Fibroblast of skin of left biceps (primary cell): ENCODE results near the gene AKAP11.

Experiments
- DNase-seq, 2 experiments: peaks; one replicate each; pipeline ENCODE4 v3.0.0-alpha.2; 2013; ENCODE audit warnings: low read depth in 2 of 2

The AKAP11 gene

DNA sequence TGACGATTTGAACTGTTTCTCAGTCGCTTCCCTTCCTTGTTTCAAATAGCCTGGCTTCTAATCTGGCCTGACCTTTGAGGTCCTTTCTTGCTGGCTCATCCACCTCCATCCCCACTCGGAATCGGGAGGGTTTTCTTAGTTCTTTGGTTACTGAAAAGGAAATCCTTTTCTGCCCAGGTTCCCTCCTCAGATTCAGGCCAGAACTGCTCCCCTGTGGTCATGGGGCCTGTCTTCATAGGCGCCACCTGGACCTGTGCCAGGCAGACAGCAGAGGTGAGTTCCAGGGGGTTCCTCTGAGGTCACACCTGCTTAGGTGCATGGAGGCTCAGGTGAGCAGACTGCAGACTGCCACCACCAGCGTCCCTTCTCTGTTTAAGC, 62.4 kb downstream of the AKAP11 start:
- no peak for DNase-seq

DNA sequence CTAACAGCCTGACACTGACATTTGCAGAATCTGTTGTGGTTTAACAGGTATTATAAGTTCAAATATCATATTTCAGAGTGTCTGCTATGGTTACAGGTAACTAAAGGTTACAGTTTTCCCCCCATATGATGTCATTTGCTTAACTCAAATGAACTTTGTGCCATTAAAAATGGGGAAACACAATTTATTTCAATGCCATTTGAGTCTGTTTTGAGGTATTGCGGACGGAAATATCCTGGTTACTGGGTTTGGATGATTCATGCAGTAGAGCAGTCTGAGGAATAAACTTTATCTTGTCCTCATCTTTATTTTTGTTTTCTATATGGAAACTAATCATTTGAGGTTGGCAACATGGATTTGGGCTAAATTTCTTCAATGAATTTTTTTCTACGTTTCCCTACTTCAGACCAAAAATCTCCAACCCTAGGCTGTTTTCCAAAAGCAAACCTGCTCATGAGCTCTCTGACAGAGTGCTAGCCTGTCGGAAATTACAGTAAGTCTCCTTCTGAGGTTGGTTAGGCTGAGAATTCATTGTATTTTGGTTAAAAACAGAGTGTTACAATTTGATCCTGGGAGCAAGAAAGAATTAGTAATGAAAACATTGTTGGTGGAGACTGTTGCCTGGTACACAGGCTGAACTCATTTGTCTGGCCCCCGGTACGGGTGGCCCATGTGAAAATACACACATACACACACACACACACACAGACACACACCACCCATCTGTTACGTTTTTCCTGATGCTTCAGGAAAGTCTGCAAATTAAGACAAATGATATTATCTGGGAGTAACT, 66.1 kb downstream of the AKAP11 start:
- DNase-seq = no peak

DNA sequence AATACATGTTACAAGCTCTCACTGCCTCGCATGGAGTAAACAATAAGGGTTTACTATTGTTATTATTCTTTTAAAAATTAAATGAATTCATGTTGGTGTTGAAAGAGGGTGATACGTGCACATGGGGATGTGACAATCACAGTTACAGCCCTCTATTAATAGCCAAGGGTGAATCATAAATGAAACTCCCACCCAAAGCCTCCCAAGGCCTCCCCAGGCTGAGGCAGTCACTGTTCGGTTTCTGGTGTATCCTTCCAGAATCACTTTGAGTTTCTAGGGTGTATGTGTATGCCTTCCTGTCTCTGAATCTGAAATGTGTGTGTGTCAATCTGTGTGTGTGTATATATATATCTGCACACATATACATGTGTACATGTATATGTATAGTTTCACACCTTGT, 73.4 kb downstream of the AKAP11 start:
- no peak for DNase-seq

DNA sequence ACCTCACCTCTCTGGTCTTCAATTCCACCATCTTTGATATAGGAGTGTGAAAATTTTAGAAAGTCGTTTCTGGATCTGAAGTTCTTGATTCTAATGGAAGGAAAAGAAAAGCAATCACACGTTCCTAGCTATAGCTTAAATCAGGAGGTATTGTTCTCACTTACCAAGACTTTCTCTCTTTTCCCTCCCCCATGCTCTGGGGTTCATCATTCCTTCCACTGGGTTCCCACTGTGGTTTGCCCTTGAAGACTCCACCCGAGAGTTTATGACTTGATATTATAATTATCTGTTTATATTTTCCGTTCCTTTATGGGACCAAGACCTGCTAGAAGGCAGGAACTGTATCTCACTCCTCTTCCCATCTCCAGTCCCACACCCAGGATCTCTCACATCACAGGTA, 76.6 kb downstream of the AKAP11 start:
- DNase-seq = no peak

DNA sequence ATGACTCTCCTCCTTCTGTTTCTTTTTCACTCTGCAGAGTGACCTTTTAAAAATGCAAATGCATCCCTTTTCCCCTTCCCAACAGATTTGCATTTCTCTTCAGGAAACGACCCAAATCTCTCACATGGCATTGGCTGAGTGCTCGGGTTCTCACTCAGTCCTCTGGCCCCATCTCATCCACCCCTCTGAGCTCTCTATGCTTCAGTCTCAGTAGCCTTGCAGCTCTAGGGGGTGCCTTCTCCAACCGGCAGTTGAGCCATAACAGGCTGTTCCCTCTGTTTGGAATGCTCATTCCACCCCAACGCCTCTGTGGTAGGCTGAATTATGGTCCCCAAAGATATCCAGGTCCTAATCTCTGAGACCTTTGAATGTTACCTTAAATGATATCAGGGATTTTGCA, 78.2 kb downstream of the AKAP11 start:
- no peak for DNase-seq

DNA sequence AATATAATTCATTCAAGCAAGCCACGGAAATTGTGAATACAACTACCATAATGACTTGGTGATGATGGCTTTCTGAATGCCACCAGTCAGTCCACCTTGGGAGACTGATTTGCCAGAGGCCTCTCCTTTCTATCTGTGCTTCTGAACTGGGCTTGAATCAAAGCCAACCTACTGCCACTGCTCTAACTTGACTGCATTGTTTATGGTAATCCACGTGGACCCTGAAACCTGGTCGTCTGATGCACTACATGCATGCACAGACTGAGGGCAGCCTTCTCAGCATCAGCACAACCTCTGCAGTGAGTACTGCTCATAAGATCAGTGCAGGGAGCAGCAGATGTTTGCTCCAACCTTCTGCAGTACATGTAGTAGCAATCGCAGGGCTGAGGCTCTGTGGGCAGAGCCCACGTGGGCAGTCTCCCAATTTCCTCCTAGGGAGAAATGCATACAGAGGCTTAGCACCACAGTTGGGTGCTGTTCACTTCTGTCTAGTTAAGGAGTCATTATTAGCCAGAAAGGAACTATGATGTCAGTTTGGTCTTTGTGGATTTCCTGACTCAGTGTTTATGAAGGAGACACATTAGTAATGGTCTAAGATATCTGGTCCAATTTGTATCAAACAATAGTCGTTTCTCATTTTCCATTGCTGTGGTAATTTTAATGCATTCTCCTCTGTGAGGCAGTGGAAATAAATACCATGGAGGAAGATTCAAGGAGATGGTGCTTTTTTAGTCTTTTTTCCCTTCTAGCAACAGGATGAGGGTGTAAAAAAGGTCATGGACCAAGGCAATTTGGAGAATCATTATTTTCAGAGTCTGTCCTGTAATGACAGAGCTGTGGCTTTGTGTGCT, 82.5 kb downstream of the AKAP11 start:
- no peak for DNase-seq

DNA sequence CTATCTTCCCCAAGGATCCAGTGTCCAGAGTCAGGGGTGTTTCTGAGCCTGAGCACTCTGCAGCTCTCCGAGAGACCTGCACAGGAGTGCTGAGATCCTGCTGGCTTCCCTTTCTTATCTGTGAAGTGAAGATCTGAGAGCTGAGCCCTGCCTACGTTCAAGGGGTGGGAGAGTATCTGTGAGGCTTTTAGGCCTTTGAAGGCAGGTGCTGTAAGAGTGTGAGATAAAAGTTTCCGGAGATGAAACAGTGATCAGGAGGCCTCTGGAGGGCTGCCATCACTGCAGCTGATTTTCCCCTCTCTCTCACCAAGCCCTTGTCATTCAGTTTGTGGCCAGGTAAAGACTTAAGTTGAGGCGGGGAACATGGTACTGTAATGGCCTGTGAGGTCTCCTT, 83.1 kb downstream of the AKAP11 start:
- no peak for DNase-seq

DNA sequence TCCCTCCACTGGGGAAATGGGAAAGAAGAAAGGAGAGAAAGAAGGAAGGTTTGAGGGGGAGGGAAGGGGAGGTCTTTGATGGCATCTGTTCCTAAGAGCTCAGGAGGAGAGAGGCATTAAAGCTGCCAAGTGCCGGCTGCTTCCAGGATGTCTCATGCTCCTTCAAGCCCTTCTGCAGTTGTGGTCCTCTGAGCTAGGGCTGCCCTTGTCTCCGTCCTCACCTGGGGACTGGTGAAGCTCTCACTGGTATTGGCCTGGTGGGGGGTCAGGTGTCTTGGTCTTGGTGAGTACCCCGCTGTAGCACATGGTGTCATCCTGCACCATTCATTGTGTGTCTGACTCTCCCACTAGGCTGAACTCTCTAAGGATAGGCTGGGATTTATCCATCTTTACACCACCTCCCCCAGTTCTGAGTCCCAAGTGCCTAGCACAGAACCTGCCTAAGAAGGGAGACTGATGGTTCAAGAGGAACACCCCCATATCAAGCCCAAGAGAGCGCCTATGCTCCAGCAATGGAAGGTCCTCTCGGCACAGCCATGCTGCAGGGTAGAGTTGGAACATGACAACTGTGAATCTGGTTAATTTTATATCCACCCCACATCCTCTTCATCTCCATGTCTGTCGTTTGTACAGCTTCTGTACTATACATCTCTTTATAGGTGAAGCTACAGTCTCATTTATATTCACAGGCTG, 83.7 kb downstream of the AKAP11 start:
- DNase-seq = no peak

DNA sequence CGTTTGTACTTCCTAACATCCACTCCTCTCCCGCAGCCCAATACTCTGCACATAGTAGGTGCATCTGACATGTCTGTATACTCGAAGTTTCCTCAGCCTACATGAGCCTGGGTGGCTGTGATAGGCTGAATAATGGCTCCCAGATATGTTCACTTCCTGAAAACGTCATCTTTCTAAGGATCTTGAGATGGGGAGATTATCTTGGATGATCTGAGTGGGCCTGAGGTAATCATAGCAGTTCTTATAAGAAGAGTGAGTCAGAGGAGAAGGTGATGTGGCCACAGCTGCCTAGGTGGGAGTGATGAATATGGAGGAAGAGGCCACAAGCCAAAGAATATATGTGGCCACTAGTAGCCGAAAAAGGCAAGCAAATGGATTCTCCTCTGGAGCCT, 84.2 kb downstream of the AKAP11 start:
- DNase-seq = no peak

DNA sequence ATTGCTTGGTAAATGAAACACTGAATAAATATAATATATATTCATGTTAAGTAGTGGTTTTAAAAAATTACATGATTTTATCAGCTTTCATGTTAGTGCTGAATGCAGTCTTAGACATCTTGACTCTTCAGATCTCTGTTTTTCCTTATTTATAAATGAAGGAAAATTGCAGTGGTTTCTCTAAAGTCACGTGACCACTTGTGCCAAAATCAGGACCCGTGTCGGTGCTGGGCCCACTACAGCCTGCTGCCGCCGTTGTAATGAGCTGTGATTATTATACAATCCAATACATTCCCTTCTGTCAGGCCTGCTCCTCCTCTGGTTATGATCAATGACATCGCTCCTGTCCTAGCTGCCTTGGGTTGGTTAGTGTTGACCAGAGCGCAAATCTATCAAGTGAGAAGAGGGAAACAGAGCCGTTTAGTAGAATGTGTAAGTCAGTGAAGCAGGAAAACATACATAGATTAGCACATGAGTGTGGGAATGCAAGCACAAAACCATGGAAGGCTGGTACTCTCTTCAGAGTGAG, 88.2 kb downstream of the AKAP11 start:
- DNase-seq = no peak

DNA sequence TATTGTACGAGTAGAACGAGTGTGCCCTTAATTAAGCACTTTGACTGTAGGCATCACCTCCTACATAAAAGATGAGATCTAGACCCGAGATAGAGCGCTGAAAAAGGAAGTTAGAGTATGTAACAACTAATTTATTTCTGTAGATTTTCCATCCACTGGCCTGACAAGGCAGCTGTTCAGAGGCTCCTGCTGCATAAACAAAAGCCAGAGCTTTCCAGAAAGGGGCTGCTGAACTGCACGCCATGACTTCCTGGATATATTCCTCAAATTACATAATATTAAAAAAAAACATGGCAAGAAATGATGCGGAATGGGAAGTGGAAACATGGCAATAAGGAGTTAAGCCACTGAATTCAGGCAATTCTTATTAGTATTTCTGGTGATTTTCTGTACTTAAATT, 89.7 kb downstream of the AKAP11 start:
- no peak for DNase-seq

DNA sequence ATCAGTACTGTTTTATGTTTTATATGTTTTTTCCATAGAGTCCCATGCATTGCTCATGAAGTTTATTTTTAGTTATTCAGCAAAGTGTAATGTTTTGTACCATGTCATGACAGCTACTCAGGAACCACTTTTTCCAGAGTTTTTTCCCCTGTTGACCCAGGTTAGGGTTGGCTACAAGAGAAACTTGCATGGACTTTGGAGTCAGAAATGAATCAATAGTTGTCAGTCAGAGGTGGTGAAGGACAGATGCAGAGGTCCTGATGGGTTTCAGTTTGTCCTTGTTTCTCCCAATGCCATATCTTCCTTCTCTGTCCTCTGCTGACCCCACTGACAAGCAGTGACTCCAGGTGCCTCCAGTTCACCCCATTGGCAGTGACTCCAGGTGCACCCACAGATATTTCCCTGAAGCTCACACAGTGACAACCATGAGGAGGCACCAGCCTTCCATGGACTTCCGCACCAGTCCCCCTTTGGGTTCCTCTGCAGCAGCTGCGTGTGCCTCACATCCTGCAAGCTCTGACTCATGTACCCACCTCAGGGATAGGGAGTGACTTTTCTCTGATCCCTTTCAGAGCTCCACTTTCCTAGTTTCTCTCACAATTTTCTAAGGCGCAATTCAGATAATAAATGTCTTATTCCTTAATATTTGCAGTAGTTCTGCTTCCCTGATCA, 92.1 kb downstream of the AKAP11 start:
- no peak for DNase-seq

DNA sequence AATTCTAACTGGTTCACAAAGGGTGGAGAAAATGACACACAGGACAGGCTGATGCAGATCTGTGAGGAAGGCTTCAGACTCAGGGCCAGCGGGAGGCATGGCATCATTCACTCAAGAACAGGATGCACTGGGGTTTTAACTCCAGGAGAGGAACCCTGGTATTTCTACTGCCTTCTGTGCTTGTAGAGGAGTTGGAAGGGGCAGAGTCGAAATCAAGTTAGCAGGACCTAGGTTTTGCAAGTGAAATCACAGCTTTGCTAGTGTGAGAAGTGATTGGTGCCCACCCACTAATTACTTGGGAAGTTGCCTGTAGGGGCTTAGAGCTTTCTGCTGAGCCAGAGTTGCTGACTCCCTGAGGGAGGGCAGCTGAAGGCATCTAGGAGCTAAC, 92.7 kb downstream of the AKAP11 start:
- DNase-seq = no peak

DNA sequence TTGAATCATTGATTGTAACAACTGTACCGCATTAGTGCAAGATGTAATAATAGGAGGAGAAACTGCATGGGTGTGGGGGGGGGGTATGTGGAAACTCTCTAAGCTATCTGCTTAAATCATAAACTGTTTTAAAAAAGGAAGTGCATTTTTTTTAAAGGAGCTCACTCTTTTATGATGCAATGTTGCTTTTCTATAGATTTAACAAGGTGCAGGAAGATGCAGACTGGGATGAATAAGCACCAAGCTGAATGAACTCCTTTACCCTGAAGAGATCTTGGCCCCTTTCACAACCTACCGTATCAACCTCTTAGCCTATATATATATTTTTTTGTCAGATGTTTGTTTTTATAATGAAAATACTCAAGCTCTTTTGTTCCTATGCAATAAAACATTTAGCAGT, 95.9 kb downstream of the AKAP11 start:
- no peak for DNase-seq

DNA sequence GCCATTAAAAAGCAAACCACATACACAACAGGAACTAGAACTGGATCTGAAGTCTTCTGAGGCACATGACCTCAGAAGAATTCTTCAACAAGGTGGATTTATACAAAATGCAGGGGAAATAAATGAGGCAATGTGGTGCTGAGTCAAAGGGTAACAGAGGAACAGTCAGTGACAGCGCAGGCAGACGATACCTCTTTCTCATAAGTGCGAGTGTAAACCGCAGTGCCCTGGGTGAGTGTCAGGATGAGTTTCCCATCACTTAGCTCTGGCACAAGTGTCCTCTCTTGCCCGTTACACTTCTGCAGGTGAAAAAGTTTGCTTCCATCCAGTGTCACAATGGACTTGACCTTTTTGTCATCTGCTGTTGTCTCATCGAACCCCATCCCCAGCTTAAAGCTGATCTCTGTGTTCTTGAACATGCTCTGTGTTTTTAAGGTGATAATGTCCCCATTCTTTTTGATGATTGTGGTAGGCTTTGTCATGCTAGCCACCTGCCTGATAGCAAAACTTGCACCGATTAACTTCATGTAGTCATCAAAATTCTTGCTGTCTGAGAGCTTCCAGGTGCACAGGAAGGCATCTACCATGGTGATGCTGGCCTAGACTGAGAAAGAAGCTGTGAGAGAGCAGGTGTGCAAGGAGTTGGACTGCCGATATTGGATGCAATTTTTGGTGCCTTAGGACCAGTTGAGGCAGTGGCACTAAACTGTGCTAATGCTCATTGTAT, 97.3 kb downstream of the AKAP11 start:
- DNase-seq = no peak

DNA sequence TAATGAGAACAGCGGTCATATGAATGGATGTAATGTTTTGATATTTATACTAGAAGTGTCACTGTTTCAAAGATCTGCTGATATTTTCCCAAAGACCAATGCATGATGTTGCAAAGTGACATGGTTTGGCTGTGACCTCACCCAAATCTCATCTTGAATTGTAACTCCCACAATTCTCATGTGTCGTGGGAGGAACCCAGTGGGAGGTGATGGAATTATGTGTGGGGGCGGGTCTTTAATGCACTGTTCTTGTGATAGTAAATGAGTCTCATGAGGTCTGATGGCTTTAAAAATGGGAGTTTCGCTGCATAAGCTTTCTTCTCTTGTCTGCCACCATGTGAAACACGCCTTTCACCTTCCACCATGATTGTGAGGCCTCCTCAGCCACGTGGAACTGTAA, 98.3 kb downstream of the AKAP11 start:
- DNase-seq = no peak
